Activated CD8-positive, alpha-beta memory T cell treated with anti-CD3 and anti-CD28 coated beads for 4 hours (primary cell): ENCODE data around the gene AASDHPPT.

Source experiments
- DNase-seq, 2 donors: peaks; one replicate each; pipeline ENCODE4 v3.0.0-alpha.2; 2020; ENCODE audit warnings: low read depth in 2 of 2

AASDHPPT gene

DNA sequence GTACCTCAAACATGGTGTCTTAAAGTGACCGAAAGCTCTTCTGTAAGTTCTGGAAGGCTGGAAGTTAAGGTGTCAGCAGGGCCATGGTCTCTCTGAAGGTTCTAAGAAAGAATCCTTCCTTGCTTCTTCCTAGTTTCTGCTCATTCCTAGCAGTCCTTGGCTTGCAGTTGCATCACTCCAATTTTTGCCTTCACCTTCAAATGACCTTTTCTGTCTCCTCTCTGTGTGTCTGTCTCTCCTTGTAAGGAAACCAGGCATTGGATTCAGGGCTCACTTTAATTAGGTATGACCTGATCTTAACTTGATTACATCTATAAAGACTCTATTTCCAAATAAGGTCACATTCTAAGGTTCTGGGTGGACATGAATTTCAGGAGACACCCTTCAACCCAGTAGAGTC is 8.7 kb downstream of the AASDHPPT start:
- DNase-seq = no peak

- DNase-seq = no peak
These were observed 9.4 kb downstream of the AASDHPPT start for GRCh38 chr11:106086850-106087249.

GRCh38 chr11:106087815-106088435 is 10.5 kb downstream of the AASDHPPT start:
- DNase-seq = no peak

GRCh38 chr11:106088896-106089295 is 11.4 kb downstream of the AASDHPPT start:
- DNase-seq = no peak

GRCh38 chr11:106091480-106092123 is 14.1 kb downstream of the AASDHPPT start:
- no peak for DNase-seq

DNA sequence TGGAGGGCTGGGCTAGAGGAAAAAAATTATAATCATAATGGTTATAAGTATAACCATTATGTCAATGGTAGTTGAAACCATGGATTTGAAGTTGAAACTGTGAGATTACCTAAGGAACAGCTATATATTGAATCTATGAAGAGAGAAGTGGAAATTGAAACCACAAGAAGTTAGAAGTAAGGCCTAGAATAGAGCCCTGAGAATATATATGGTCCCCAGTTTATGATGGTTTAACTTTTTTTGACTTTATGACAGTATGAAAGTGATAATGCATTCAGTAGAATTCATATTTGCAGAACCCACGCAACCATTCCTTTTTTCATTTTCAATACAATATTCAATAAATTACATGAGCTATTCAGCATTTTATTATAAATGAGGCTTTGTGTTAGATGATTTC is 15.0 kb downstream of the AASDHPPT start:
- no peak for DNase-seq

DNA sequence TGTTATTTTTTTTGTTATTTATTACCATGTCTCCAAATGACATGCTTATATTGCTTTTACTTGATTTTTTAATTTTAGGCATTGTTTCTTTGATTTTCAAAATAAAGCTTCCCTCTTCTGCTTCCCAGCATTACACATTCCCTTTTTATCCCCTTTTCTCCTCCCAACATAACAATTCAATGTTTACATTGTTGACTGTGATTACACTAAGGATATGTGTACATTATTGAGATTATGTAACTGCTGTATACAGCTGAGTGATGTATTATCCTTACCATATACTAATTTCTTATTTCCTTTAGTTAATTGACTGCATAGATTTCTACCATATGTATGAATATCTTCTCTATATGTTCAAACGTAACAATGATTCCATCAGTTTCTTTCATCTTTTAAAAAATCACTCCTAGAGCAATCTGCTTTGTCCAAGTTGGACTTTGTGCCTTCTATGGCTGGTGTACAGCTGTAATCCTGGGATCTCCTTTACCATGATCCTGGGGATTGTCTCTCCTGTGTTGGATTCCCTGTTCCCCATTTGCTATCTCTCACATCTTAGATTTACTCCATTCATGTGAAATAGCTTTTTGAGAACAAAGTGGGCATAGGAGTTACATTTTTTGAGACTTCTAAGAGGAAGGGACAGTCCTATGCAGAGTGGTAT is 21.6 kb downstream of the AASDHPPT start:
- no peak for DNase-seq

- no peak for DNase-seq
These were observed 23.9 kb downstream of the AASDHPPT start for GRCh38 chr11:106101370-106101769.

DNA sequence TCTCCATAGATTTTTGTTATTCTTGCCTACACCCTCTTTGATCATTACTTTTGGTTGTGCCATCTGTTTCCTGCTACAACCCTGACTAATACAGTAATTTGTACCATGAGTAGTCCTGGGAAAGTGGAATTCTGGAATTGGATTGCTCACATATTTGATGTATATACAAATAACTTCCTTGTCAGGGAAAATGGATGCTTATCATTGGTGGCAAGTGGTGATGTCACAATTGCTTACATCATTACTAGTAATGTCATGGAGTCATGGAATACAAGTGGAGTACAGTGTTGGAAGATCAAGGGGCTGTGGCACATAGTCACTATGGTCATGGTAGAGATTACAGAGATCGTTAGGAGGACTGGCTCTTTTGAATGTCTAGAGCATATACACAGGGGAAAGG is 24.4 kb downstream of the AASDHPPT start:
- DNase-seq = no peak

GRCh38 chr11:106105986-106106385 is 28.5 kb downstream of the AASDHPPT start:
- no peak for DNase-seq

GRCh38 chr11:106121570-106122320 is 44.3 kb downstream of the AASDHPPT start:
- no peak for DNase-seq

DNA sequence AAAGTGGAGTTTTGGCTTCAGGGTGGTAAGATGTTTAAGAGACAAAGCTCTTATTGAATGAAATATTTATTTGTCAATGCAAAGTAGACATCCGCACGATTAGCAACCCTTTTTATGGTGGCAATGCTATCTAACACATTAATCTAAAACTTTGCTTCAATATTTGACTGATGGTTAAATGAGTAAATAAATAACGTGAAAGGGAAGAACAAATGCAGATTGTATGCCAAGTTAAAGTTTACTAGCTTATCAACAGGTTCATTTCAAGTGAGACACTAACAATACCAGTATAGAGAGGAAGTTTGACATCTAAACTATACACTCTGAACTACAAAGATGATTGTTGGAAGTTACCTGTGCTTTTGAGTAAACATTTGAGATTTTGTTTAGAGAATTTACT is 50.1 kb downstream of the AASDHPPT start:
- DNase-seq = no peak

- no peak for DNase-seq
These were observed 51.3 kb downstream of the AASDHPPT start for GRCh38 chr11:106128740-106129139.

DNA sequence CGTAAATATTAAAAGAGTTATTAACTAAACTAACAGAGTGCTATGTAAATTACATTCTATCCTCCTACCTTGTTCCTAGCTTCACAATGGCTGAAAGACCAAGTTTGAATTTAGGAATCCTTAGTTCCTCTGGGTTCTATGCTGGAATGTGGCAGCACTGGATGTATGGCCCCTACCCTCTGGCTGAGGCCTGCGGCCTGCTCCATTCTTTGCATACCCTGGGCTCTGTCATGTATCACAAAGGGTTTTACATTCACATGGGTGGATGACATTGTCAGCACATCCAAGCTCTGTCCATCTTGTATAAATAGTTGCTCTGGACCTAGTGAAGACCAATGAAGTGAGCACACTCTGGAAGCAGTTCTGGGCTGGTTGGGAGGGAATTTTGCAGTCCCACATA is 54.5 kb downstream of the AASDHPPT start:
- DNase-seq = no peak

DNA sequence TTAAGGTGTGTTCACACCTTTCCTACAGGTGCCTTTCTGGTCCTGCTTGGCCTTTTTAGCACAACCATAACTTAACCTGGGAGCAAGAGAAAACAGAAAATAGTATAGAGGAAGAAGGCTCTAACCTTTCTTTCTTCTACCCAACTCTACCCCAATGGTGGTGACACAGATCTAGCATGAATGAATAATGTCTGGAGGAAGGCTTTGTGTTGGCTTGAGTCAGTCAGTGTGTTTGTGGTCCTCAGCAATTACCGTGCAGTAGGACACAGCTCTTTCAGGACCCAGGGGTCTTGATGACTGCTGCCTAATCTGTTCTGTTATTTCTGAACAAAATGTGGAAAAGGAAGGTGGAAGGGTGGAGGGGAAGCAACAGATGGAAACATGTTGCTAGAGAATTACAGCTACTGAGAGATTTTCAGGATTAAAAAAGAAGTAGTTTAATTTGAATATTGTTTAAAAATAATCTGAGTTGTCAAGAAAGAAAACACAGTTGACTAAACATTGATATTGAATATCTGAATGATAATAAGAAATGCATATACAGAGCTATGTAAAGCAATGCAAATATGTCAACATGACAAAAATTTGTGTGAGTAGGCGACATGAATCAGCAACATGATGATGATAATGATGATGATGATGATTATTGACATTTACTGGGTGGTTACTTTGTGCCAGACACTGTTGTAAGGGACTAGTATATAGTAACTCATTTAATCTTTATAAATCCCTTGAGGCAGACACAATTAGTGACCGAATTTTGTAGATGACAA is 55.3 kb downstream of the AASDHPPT start:
- no peak for DNase-seq

- no peak for DNase-seq
These were observed 56.1 kb downstream of the AASDHPPT start for GRCh38 chr11:106133529-106133928.

DNA sequence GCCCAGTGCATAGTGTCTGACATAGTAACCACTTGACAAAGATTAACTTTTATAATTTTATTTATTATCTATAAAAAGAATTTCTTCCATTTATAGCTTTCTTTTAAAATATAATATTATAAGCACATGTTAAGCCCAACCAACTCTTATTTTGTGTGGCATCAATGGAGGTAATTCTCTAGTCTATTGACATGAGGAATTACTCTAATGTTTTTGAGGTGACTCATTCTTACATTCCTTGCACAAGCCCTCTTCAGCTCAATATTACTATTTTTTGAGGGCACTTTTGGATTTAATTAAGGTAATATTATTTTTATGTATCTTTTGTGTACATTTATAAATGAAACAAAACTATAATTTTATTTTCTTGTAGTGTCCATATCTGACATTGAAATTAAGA is 59.6 kb downstream of the AASDHPPT start:
- no peak for DNase-seq

- DNase-seq = no peak
These were observed 60.3 kb downstream of the AASDHPPT start for GRCh38 chr11:106137758-106138157.
